ENCODE measurements around the gene TCFL5.

The TCFL5 gene

GRCh38 chr20:62888406-62888805 is 26.8 kb upstream of the TCFL5 start:
- DNase-seq (ENCODE audit: low read depth, low spot score): no peak
- Histone ChIP-seq H3K9me3 (ENCODE audit: insufficient read depth, low read length) (no peaks in the 10 kb centered on the region), H3K4me3 (ENCODE audit: insufficient read length, low read depth) (no peak overlapping the region), H3K9ac (ENCODE audit: insufficient read length, low read depth) (no peak overlapping the region), H3K4me1 (ENCODE audit: insufficient read depth, insufficient read length) (peaks cover 10% of the 10 kb centered on the region), H3K36me3 (ENCODE audit: insufficient read depth, insufficient read length, low read length) (peaks cover 85% of the 10 kb centered on the region), H3K27me3 (ENCODE audit: insufficient read depth, insufficient read length) (no peaks in the 10 kb centered on the region)
- no peak for TF ChIP-seq YY1 (IDR thresholded peaks at IDR 0.05; ENCODE audit: insufficient read depth, insufficient read length)
- no peak for TF ChIP-seq SUZ12 (IDR thresholded peaks at IDR 0.05; ENCODE audit: extremely low read depth, insufficient read depth, insufficient read length)
- TF ChIP-seq ZNF274 (IDR thresholded peaks at IDR 0.05; ENCODE audit: low read depth, low read length): no peak

DNA sequence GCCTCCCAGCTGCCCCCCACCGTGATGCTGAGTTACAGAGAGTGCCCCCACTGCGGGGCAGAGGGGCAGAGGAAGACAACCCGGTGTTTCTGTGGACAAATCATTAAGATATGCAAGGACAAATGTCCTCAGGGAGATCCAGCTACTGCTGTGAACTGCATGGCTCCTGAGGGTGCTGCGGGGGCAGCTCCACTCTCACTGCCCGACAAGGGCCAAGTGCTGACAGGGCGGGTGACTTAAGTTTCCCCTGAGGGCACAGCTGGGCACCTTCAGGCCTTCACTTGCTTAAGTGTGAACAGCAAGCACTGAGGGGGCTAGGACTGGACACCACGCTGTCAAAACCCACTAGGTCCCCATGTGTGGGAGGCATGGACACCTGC is 26.2 kb upstream of the TCFL5 start:
- H3K4me1 ChIP-seq (ENCODE audit: insufficient read depth, insufficient read length): peaks cover 10% of the 10 kb centered on the region
- peaks cover 79% of the 10 kb centered on the region for H3K36me3 ChIP-seq (ENCODE audit: insufficient read depth, insufficient read length, low read length)
- no peak overlapping the region for H3K4me3 ChIP-seq (ENCODE audit: insufficient read length, low read depth)
- H3K9ac ChIP-seq (ENCODE audit: insufficient read length, low read depth): no peak overlapping the region
- TF ChIP-seq YY1 (IDR thresholded peaks at IDR 0.05; ENCODE audit: insufficient read depth, insufficient read length) (no peak), ZNF274 (IDR thresholded peaks at IDR 0.05; ENCODE audit: low read depth, low read length) (no peak), SUZ12 (IDR thresholded peaks at IDR 0.05; ENCODE audit: extremely low read depth, insufficient read depth, insufficient read length) (no peak)
- no peaks in the 10 kb centered on the region for H3K27me3 ChIP-seq (ENCODE audit: insufficient read depth, insufficient read length)
- H3K9me3 ChIP-seq (ENCODE audit: insufficient read depth, low read length): no peaks in the 10 kb centered on the region
- no peak for DNase-seq (ENCODE audit: low read depth, low spot score)

DNA sequence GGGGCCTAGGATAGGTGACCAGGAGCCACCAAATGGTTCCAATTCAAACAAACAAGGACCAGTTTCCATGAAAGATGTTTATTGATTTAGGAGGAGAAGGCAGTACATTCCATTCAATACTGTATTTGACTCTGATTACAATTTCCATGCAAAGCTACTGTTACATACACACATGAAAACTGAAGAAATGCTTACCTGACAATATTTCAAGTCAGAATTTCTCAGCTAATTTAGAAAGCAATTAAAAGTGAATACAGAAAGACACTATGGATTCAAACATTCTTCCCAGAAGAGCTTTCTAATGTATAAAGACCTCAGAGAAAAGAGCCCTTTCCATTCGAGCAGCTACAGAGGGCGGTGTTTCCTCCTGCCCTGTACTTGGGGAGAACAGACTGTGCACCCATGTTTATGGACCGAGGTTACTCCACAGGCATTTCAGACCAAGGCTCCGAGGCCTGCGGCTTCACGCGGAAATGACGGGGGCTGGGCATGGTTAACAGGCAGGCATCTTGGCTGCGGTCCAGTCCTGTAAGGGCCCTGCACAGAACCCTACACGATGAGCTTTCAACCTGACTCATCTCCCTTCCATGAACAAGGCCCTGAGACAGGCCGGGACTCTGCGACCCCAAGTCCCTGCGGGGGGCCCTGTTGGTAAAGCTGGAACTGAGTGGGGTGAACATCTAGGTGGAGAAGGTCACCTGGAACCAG is 25.7 kb upstream of the TCFL5 start:
- Histone ChIP-seq H3K9me3 (ENCODE audit: insufficient read depth, low read length) (no peaks in the 10 kb centered on the region), H3K4me1 (ENCODE audit: insufficient read depth, insufficient read length) (peaks cover 10% of the 10 kb centered on the region), H3K4me3 (ENCODE audit: insufficient read length, low read depth) (no peak overlapping the region), H3K9ac (ENCODE audit: insufficient read length, low read depth) (no peak overlapping the region), H3K27me3 (ENCODE audit: insufficient read depth, insufficient read length) (no peaks in the 10 kb centered on the region), H3K36me3 (ENCODE audit: insufficient read depth, insufficient read length, low read length) (peaks cover 77% of the 10 kb centered on the region)
- TF ChIP-seq YY1 (IDR thresholded peaks at IDR 0.05; ENCODE audit: insufficient read depth, insufficient read length): no peak
- no peak for TF ChIP-seq ZNF274 (IDR thresholded peaks at IDR 0.05; ENCODE audit: low read depth, low read length)
- TF ChIP-seq SUZ12 (IDR thresholded peaks at IDR 0.05; ENCODE audit: extremely low read depth, insufficient read depth, insufficient read length): no peak
- no peak for DNase-seq (ENCODE audit: low read depth, low spot score)

DNA sequence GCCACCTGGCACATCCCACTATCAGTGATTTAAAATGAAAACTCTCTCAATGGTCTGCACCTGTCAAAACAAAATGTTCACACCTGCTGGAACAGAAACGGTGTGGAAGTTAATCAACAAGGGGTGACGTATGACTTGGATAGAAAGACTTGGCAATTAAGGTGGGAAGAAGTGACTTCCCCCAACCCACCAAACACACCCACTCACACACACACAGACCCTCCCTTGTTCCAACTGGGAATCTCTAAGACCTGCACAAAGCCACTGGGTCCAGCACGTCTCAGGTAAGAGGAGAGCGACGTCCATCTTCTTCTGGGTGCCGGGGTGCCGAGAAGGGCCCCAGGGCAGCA is 25.1 kb upstream of the TCFL5 start:
- Histone ChIP-seq H3K36me3 (ENCODE audit: insufficient read depth, insufficient read length, low read length) (peaks cover 77% of the 10 kb centered on the region), H3K4me1 (ENCODE audit: insufficient read depth, insufficient read length) (peaks cover 10% of the 10 kb centered on the region)

DNA sequence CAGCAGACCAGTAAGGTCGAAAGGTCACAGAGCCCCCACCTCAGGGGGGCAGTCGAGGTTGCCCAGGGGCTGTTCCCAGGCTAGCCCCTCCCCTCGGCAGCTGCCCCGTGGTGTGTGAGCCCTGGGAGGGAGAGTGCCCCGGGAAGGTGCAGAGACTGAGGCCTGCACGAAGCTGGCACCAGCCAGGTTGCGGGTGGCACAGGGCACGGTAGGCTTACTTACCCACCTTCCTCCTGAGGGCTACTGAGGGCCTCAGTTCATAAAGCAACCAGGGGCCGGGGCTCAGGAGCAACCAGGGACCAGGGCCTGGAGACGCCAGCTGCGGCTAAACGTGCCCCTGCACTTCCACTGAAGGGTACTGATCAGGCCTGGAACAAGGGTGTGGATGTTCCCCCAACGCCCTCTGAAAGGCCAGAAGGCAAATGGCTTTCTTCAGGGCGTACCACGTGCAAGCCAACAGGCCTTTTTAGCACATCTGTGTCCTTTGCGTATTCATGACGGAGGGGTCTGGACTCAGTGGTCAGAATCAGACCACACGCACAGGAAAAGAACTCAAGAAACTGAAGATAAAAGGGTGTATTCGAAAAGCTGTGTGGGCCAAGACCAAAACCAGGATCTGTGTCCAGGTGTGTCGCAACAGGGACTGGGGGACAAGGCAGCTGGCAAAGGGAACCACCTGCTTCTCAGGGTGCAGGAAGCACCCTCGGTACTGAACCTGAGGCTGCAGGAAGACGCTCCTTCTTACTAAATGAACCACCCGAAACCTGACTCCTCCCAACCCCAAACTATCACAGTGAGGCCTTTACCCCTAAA is 24.5 kb upstream of the TCFL5 start:
- Histone ChIP-seq H3K36me3 (ENCODE audit: insufficient read depth, insufficient read length, low read length) (peaks cover 77% of the 10 kb centered on the region), H3K4me1 (ENCODE audit: insufficient read depth, insufficient read length) (peaks cover 10% of the 10 kb centered on the region), H3K27me3 (ENCODE audit: insufficient read depth, insufficient read length) (no peaks in the 10 kb centered on the region), H3K4me3 (ENCODE audit: insufficient read length, low read depth) (no peak overlapping the region), H3K9ac (ENCODE audit: insufficient read length, low read depth) (no peak overlapping the region), H3K9me3 (ENCODE audit: insufficient read depth, low read length) (no peaks in the 10 kb centered on the region)
- TF ChIP-seq YY1 (IDR thresholded peaks at IDR 0.05; ENCODE audit: insufficient read depth, insufficient read length): no peak
- TF ChIP-seq SUZ12 (IDR thresholded peaks at IDR 0.05; ENCODE audit: extremely low read depth, insufficient read depth, insufficient read length): no peak
- TF ChIP-seq ZNF274 (IDR thresholded peaks at IDR 0.05; ENCODE audit: low read depth, low read length): no peak
- DNase-seq (ENCODE audit: low read depth, low spot score): no peak

More for the DNA sequence above, 25.1 kb upstream of the TCFL5 start:
- Histone ChIP-seq H3K9ac (ENCODE audit: insufficient read length, low read depth) (no peak overlapping the region), H3K27me3 (ENCODE audit: insufficient read depth, insufficient read length) (no peaks in the 10 kb centered on the region), H3K4me3 (ENCODE audit: insufficient read length, low read depth) (no peak overlapping the region), H3K9me3 (ENCODE audit: insufficient read depth, low read length) (no peaks in the 10 kb centered on the region)
- DNase-seq (ENCODE audit: low read depth, low spot score): no peak
- no peak for TF ChIP-seq SUZ12 (IDR thresholded peaks at IDR 0.05; ENCODE audit: extremely low read depth, insufficient read depth, insufficient read length)
- no peak for TF ChIP-seq YY1 (IDR thresholded peaks at IDR 0.05; ENCODE audit: insufficient read depth, insufficient read length)

GRCh38 chr20:62885046-62885895 is 23.6 kb upstream of the TCFL5 start:
- Histone ChIP-seq H3K4me1 (ENCODE audit: insufficient read depth, insufficient read length) (peaks cover 10% of the 10 kb centered on the region), H3K36me3 (ENCODE audit: insufficient read depth, insufficient read length, low read length) (peaks cover 77% of the 10 kb centered on the region), H3K9ac (ENCODE audit: insufficient read length, low read depth) (no peak overlapping the region), H3K9me3 (ENCODE audit: insufficient read depth, low read length) (no peaks in the 10 kb centered on the region), H3K27me3 (ENCODE audit: insufficient read depth, insufficient read length) (no peaks in the 10 kb centered on the region), H3K4me3 (ENCODE audit: insufficient read length, low read depth) (no peak overlapping the region)
- DNase-seq (ENCODE audit: low read depth, low spot score): no peak
- TF ChIP-seq YY1 (IDR thresholded peaks at IDR 0.05; ENCODE audit: insufficient read depth, insufficient read length) (no peak), ZNF274 (IDR thresholded peaks at IDR 0.05; ENCODE audit: low read depth, low read length) (no peak), SUZ12 (IDR thresholded peaks at IDR 0.05; ENCODE audit: extremely low read depth, insufficient read depth, insufficient read length) (no peak)
